ENCODE data around the gene NCAM1.

NCAM1 gene

DNA sequence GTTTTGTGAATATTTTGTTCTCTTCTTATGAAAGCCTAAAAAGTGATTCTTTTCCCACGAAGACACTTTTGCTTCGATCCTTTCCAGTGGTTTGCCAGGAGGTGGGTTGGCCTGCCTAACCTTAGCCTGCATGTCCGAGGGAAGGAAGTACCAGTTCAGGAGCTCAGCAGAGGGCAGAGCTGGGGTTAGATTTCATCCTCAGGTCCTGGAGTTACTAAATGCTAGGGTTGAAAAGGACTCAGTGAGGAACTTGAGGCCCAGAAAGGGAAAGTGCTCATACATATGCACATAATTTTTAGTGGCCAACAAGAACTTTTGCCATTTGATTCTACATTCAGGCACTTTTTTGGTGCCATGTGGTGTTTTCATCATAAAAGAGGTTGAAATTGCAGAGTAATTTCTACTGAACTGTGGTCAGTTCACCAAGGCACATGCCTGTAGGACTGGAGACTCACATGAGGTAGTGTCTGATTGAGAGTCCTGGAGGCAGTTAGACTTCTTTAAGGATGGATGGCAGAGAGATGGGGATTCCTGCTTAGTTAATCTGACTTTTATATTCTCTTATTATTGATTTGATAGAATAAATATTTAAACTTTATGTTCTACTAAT is 36.7 kb downstream of the NCAM1 start:
- Histone ChIP-seq H3K4me2 (ENCODE audit: low read depth, low read length) (no peak overlapping the region), H4K20me1 (ENCODE audit: insufficient read depth, low read length) (no peaks in the 10 kb centered on the region), H3F3A (ENCODE audit: insufficient read depth, low read length) (no peaks in the 10 kb centered on the region), H3K4me3 (ENCODE audit: low read length) (no peak overlapping the region), H3K9me2 (replicated peaks; ENCODE audit: insufficient read depth, low read length) (no peaks in the 10 kb centered on the region), H3K27ac (ENCODE audit: low read length) (no peak overlapping the region), H3K27me3 (replicated peaks; ENCODE audit: insufficient read depth, low read length) (no peaks in the 10 kb centered on the region), H3K9me3 (replicated peaks; ENCODE audit: insufficient read depth, low read length) (no peaks in the 10 kb centered on the region), H3K4me1 (ENCODE audit: low read length) (peaks cover 4% of the 10 kb centered on the region; the same call in 1 of the 2 replicates), H3K79me2 (ENCODE audit: low read length) (no peaks in the 10 kb centered on the region), H2AFZ (ENCODE audit: low read length) (no peak overlapping the region), H3K9ac (ENCODE audit: low read length) (no peak overlapping the region), H3K36me3 (replicated peaks; ENCODE audit: insufficient read depth, low read length) (no peaks in the 10 kb centered on the region)
- TF ChIP-seq, protein P1, sequence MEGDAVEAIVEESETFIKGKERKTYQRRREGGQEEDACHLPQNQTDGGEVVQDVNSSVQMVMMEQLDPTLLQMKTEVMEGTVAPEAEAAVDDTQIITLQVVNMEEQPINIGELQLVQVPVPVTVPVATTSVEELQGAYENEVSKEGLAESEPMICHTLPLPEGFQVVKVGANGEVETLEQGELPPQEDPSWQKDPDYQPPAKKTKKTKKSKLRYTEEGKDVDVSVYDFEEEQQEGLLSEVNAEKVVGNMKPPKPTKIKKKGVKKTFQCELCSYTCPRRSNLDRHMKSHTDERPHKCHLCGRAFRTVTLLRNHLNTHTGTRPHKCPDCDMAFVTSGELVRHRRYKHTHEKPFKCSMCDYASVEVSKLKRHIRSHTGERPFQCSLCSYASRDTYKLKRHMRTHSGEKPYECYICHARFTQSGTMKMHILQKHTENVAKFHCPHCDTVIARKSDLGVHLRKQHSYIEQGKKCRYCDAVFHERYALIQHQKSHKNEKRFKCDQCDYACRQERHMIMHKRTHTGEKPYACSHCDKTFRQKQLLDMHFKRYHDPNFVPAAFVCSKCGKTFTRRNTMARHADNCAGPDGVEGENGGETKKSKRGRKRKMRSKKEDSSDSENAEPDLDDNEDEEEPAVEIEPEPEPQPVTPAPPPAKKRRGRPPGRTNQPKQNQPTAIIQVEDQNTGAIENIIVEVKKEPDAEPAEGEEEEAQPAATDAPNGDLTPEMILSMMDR (IDR thresholded peaks at IDR 0.05; ENCODE audit: low read length), result no peak
- no peak for TF ChIP-seq EZH2 (optimal IDR thresholded peaks at IDR 0.05; ENCODE audit: low read depth, low read length)
- no peak for TF ChIP-seq EZH2phosphoT487 (IDR thresholded peaks at IDR 0.05; ENCODE audit: low read length)
- no peak for DNase-seq

DNA sequence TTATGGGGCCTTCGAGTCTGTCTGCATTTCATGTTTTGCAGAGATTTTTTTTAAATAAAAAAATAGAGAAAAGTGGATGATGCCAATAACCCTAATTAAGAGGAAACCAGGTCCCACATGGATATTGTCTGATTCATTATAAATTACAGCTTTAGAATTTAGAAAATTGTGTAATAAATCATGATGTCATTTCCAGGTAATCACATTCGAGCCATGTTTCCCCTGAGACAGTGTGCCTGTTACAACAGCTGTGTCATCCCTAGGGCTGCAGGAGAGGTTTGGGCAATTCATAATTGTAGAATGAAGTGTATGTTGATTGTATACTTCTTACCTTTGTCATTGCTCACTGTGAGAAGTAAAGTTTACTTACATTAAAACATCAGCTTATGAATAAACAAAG is 38.3 kb downstream of the NCAM1 start:
- no peak overlapping the region for H3K9ac ChIP-seq (ENCODE audit: low read length)
- no peaks in the 10 kb centered on the region for H4K20me1 ChIP-seq (ENCODE audit: insufficient read depth, low read length)
- H3F3A ChIP-seq (ENCODE audit: insufficient read depth, low read length), result no peaks in the 10 kb centered on the region
- H3K9me3 ChIP-seq (replicated peaks; ENCODE audit: insufficient read depth, low read length), result no peaks in the 10 kb centered on the region
- no peak overlapping the region for H3K4me3 ChIP-seq (ENCODE audit: low read length)
- H3K27me3 ChIP-seq (replicated peaks; ENCODE audit: insufficient read depth, low read length), result no peaks in the 10 kb centered on the region
- H3K27ac ChIP-seq (ENCODE audit: low read length), result no peak overlapping the region
- peaks cover 4% of the 10 kb centered on the region; the same call in 1 of the 2 replicates for H3K4me1 ChIP-seq (ENCODE audit: low read length)
- H3K4me2 ChIP-seq (ENCODE audit: low read depth, low read length), result no peak overlapping the region
- H3K36me3 ChIP-seq (replicated peaks; ENCODE audit: insufficient read depth, low read length), result no peaks in the 10 kb centered on the region
- no peak for DNase-seq
- no peak overlapping the region for H2AFZ ChIP-seq (ENCODE audit: low read length)
- no peaks in the 10 kb centered on the region for H3K79me2 ChIP-seq (ENCODE audit: low read length)
- TF ChIP-seq EZH2phosphoT487 (IDR thresholded peaks at IDR 0.05; ENCODE audit: low read length) (no peak), EZH2 (optimal IDR thresholded peaks at IDR 0.05; ENCODE audit: low read depth, low read length) (no peak)
- TF ChIP-seq, protein P1 (IDR thresholded peaks at IDR 0.05; ENCODE audit: low read length), result no peak
- H3K9me2 ChIP-seq (replicated peaks; ENCODE audit: insufficient read depth, low read length), result no peaks in the 10 kb centered on the region

DNA sequence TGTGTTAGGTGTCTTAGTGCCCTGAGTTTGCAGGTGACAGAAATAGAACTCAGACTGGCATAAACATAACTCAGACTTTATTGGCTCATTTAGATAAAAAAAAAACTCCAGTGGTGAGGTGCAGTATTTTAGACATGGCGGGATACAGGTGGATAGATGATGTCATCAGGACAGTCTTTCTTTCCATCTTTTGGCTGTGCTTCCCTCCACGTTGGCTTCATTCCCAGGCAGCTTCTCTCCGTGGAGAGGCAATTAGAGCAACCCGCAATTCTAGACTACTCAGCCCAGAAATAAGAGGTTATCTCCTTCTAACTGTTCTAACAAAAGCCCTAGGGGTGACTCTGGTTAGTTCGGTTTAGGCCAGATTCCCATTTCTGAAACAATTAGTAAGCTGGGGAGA is 40.5 kb downstream of the NCAM1 start:
- peaks cover 12% of the 10 kb centered on the region; the same call in 1 of the 2 replicates for H3F3A ChIP-seq (ENCODE audit: insufficient read depth, low read length)
- no peaks in the 10 kb centered on the region for H3K9me2 ChIP-seq (replicated peaks; ENCODE audit: insufficient read depth, low read length)
- H4K20me1 ChIP-seq (ENCODE audit: insufficient read depth, low read length), result no peaks in the 10 kb centered on the region
- H2AFZ ChIP-seq (ENCODE audit: low read length), result no peak overlapping the region
- no peaks in the 10 kb centered on the region for H3K27me3 ChIP-seq (replicated peaks; ENCODE audit: insufficient read depth, low read length)
- no peak overlapping the region for H3K9ac ChIP-seq (ENCODE audit: low read length)
- no peak overlapping the region for H3K4me2 ChIP-seq (ENCODE audit: low read depth, low read length)
- no peak overlapping the region for H3K27ac ChIP-seq (ENCODE audit: low read length)
- no peaks in the 10 kb centered on the region for H3K9me3 ChIP-seq (replicated peaks; ENCODE audit: insufficient read depth, low read length)
- H3K79me2 ChIP-seq (ENCODE audit: low read length), result no peaks in the 10 kb centered on the region
- TF ChIP-seq, protein P1 (IDR thresholded peaks at IDR 0.05; ENCODE audit: low read length), result no peak
- TF ChIP-seq EZH2 (optimal IDR thresholded peaks at IDR 0.05; ENCODE audit: low read depth, low read length) (no peak), EZH2phosphoT487 (IDR thresholded peaks at IDR 0.05; ENCODE audit: low read length) (no peak)
- no peaks in the 10 kb centered on the region for H3K36me3 ChIP-seq (replicated peaks; ENCODE audit: insufficient read depth, low read length)
- no peak for DNase-seq
- no peak overlapping the region for H3K4me3 ChIP-seq (ENCODE audit: low read length)
- peaks cover 22% of the 10 kb centered on the region for H3K4me1 ChIP-seq (ENCODE audit: low read length)
